ENCODE results near the gene DNAJC6.
A peak's percentile ranks its signal among the peaks of the same experiment; 100 is the strongest.

Gene DNAJC6

GRCh38 chr1:65412256-65412983, 103.1 kb downstream of the DNAJC6 start:
- no peak for DNase-seq

DNA sequence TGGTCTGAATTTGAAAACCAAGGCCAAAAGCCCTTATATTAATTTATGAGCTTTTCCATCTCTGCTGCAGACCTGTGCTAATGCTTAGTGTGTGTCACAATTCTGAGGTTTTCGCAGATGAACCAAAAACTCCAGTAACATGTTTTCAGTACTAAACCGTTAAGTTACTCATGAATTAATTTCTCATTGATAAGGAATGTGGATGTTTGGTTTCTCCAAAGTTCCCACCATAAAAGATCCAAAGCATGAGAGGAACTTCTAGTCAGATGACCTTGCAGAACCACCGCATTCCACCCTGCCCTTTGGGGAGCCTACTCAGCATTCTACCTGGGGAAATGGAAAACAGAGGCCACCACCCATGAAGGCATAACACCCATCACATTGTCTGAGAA, 103.6 kb downstream of the DNAJC6 start:
- no peak for DNase-seq

DNA sequence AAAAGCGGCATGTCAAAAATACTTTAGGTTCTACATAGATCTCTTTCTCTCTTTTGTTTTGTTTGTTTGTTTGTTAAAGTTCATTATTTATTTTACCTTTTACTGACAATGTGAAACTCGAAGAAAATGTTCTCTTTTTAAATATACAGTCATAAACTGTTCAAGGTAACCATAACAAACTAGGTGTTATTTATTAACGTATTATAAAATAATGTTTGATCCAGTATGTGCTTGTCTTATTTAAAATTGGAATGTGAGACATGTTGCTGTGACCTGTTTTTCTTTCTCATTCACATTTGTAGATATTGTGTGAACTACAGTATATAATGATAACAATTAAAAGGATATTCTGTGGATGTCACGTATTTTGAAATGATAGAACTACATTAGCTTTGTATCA, 105.2 kb downstream of the DNAJC6 start:
- DNase-seq, result no peak

DNA sequence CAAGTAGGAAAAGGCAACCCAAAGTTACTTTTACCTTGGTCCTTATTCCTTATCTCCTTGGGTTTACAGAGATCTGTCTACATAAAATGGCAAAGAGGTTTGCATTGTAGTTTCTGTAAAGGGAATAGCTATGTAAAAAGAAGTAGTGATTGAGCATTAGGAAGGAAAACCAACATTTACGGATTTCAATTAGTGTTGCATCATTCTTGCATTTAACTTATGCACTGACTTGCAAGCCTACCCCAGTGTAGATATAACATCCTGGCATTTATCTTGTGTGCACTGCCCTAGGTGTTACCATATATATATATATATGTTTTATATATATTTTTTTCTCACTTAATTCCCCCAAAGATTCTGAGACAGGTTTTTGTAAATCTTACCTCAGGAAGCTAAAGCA, 107.4 kb downstream of the DNAJC6 start:
- DNase-seq, result no peak

DNA sequence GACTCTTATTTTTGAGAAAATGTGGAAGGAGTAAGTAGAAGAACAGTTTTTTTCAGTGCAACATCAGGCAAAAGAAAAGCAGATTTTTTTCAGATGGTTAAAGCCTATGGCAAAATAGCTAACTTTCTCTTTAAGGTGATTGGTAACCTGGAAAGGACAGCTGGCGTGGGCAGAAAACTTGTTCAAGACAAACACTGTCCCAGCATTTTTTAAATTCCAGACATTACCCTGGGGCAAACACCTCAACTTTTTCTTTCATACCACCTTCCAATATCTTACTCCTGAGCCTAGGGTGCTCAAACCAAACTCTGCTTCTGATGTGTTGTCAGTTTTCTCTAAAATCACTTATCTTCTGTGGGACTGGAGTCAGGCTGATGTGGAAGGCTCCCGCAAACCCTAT, 108.4 kb downstream of the DNAJC6 start:
- no peak for DNase-seq

DNA sequence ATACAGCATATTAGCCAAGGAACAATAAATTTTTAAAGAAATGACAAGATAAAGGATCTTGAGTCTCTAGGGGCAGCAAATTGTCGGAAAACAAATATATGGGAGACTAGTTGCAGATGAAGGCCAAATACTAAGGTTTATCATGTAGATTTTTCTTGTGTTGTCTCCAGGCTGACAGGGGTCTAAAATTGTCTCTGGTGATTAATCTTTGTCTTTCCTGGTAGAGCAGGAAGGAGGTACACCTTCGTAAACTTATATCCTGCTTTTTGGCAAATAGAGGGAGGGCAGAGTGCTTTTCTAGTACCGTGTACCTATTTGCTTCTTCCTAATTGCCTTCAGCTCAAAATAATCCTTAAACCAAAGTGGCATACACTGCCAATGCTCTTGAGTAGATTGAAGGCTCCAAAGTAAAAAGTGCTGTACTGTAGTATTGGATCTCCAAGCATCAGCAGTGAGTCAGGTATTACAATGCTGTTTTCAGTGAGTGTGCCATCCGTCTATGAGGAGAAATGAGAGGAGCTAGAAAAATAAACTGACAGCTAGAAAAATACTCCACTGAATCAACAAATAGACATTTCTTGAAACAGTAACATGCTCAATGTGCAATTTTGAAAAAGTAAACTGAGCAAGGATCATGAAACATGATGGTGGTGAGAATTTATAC, 109.3 kb downstream of the DNAJC6 start:
- no peak for DNase-seq

DNA sequence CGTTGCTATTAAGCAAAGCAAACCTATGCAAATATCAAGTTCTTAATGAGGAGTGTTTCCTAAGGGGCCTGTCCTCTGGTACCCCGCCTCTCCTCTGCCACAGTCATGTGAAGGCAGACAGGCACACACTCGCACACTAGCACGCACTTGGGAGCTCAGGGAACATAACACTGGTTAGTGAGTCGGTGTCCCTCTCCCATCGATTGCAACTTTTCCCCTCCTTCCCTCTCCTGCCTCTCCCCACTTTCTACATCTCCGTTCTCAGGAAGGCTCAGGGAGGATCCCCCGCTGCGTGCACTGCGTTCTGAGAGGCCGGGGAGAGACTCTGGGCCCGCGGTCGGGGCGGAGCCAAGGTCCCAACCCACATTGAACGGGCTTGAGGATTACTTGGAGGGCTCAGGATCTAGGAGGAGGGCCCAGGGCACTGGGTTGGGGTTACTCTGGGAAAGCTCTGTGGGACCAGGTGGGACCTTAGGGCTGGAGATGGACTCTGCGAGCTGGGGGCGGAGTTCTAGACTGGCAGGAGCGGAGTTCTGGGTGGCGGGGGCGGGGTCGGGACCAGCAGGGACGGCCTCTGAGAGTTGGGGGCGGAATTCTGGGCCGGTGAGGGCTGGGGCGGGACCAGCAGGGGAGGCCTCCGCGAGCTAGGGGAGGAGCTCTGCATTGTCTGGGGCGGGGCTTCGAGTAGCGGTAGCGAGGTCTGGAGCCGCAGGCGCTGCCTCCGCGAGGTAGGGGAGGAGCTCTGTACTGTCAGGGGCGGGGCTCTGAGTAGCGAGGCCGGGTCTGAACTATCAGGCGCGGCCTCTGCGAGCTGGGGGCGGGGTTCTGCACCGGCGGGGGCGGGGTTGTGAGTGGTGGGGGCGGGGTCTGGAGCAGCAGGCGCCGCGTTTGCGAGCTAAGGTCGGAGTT, 110.6 kb downstream of the DNAJC6 start:
- peak; percentile 88 for DNase-seq

DNA sequence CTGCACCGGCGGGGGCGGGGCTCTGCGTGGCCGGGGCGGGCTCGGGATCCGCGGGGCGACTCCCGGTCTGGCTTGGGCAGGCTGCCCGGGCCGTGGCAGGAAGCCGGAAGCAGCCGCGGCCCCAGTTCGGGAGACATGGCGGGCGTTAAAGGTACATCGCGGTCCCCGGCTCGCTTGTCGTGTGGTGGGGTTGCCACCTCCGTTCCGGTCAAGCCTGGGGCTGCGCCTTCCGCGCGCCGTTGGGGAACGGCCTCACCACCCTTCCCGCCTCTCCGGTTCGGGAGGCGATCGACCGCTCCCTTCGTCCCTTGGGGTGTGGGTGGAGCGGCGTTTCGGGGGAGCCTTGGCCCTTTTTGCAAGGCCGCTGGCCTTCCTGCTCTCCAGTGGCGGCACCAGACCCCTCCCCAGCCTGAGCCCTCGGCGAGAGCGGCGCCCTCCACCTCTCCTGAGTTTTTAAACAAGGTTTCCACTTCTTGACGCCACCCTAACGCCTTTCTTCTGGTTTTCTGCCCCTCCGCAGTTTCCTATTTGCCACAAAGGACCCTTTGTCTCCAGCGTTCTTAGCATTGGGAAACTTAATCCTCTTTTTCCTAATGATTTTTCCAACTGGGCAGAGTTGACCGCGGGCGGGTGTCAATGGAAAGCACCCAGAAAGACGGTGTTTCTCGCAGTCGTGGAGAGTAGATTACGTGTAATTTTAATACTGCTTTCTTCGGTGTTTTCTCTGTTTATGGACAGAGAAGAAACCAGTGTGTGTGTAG, 111.4 kb downstream of the DNAJC6 start, which contains the start of the genes LEPR and LEPROT:
LEPR (plus strand) TSS at position 79 of the 761 bp plus-strand sequence. CDS start 144,898 bp downstream, outside the sequence.
LEPROT (plus strand) TSS at position 79 of the 761 bp plus-strand sequence; CDS start at position 136, 57 bp downstream.
- no peak for DNase-seq

DNA sequence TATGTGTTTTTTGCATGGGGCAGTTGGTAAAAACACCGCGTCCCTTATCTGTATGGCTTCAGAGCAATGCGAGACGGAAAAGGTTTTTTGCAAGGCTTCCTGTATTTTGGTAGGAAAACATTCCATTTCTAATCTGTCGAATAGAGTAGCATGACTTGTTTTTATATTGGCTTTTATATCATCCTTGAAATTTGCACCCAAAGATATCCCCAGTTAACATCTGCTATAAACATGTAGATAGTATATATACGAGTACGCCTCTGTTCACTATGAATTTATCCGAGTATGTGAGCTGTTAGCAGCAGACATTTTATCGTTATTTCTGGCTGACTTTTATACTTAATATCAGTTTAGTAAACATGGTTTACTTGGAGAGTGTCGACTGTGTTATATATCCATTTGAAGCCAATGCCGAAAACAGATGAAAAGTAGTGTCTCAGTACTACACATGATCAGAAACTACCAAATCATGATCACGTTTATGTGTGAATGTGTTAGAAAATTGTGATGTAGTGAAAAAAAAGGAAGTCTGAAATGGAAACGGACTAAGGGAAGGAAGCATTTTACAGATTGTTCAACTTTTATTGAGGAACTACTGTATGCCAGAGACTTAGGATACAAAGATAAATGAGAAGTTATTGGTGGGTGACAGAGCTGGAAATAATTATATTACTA, 112.1 kb downstream of the DNAJC6 start:
- no peak for DNase-seq

DNA sequence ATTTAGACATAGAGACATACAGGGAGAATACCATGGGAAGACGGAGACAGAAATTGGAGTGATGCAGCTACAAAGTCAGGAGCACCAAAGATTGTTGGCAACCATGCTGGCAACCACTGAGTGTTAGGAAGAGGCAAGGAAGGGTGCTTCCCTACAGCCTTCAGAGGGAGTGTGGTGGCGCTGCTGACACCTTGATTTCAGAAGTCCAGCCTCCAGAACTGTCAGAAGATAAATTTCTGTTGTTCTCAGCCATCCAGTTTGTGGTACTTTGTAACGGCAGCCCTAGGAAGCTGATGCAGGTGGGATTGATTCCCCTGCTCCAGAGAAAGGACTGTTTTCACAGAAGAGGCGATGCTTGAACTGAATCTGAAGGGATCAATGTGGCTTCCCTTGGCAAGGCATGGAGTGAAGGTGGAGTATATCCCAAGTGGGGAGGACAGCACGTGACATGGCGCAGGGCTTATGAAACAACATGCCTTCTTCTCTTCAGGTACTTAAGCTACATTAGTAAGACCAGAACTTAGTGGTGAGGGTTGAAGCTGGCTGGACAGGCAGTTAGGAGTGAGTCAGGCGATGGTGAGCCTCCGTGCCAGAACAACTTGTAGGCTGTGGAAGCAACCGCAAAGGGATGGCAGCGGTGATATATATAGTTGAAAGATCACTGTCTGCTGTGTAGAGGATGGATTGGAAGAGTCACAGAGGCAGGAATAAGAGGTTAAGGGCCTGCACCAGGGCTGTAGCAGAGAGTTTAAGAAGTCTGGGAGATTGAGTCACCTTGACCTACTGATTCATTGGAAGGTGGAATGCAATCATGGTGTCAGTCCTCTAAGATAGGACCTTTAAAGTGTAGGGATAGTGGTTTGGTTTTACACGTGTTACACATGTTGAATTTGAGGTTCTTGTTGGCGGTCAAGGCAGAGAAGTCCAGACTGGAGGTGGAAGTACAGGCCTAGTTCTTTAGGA, 113.2 kb downstream of the DNAJC6 start:
- DNase-seq, result no peak

GRCh38 chr1:65423884-65424572, 114.7 kb downstream of the DNAJC6 start:
- DNase-seq, result no peak

DNA sequence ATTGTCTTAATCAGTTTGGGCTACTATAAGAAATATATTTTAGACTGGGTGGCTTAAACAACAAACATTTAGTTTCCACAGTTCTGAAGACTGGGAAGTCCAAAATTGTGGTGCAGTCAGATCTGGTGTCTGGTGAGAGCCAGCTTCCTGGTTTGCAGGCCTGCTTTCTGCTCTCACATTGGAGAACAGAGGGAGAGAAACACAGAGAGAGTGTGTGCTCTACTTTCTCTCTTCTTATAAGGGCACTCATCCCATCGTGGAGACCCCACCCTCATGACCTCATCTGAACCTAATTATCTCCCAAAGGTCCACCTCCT, 115.2 kb downstream of the DNAJC6 start:
- no peak for DNase-seq

DNA sequence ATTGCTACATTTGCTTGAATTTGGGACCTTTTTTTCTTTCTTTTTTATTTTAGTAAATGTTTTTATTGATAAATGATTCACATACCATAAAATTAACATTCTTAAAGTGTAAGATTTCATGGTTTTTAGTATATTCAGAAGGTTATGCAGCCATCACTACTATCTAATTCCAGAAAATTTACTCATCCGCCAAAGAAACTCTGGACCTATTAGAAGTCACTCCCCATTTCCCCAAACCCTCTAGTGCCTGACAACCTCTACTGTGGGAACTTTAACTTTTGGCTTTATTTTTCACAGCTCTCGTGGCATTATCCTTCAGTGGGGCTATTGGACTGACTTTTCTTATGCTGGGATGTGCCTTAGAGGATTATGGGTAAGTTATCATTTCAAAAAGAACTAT, 115.7 kb downstream of the DNAJC6 start:
- DNase-seq, result no peak

DNA sequence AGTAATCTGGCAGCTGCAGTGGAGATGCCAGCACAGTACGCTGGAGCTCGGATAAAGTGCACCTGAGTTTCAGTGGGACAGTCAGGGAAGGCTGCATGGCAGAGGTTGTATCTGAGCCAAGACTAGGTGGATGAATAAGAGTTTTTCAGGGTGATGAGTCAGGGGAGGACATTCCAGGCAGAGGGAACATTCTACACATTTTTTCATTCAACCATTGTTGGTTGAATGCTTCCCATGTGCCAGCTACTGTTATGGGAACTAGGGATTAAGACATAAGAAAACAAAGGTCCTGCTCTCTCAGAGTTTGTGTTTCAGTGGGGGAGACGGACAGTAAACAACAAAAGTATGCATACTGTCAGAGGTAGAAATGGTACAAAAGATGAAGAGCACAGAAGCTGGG, 116.4 kb downstream of the DNAJC6 start:
- no peak for DNase-seq

DNA sequence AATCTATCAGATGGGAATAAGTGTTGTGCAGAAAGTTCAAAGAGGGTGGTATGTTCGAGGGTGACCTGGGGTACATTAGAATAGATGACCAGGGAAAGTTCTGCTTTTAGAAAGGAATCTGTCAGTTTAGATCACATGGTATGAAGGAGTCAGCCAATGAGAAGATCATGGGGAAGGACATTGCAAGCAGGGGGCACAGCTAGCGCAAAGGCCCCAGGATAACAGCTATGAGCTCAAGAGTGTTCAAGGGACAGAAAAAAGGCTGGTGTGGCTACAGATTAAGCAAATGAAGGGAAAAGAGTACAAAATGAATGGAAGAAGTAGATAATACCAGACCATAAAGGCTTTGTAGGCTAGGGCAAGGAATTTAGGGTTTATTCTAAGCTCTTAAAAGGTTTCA, 119.7 kb downstream of the DNAJC6 start:
- DNase-seq, result no peak

DNA sequence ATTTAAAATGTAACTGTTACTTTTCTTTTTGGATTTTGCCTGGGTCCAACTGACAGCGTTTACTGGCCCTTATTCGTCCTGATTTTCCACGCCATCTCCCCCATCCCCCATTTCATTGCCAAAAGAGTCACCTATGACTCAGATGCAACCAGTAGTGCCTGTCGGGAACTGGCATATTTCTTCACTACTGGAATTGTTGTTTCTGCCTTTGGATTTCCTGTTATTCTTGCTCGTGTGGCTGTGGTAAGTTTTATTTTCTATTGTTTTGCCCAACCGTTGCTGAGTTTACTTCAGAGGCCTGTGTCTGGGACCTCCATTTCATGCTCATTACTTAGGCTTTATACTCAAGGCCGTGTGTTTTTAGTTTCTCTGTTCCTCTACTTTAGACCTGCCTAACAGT, 120.5 kb downstream of the DNAJC6 start:
- no peak for DNase-seq

DNA sequence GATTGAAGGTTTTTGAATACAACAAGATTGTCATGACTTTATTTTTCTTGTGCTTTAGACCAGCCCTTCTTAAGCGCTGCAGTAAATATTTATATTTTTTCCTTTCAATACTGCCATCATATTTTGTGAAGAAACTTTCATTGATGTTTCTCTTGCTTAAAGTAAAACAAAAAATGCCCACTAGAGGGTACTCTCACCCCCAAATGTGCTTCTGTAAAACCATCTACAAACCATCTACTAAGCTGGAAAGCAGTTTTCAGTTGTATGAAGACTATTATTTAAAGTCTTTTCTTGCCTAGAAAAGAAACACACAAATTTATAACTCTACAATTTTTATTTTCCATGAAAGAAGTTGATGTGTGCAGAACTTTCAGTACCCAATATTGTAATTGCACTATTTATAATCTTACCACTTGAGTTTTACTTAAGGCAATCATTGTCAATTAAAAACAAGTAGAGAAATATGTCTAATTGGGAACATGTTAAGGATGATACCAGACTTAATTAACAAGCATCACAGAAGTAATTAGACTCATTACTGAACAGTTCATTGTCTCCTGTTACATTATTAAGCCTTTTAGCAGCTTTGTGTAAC, 121.9 kb downstream of the DNAJC6 start:
- DNase-seq, result no peak

DNA sequence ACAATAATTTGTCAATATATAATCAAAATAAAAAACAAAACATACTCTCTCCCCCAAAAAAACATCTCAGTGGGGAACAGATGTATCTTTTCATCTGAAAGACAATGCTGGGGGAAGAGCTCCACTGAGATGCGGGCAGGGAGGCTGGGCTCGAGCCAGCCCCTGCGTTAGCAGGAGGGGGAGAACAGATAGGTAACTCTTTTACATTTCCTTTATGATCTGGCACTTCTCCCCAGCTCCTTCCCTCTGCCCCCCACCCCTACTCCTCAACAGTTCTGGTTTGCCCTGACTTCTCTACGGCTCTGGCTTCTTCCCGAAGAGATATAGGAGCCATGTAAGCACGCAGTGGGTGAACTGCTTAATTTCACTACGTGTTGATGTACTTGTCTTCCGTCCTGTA, 123.6 kb downstream of the DNAJC6 start:
- DNase-seq, result no peak

- DNase-seq, result no peak
Observed at GRCh38 chr1:65434255-65434654, 124.9 kb downstream of the DNAJC6 start.

DNA sequence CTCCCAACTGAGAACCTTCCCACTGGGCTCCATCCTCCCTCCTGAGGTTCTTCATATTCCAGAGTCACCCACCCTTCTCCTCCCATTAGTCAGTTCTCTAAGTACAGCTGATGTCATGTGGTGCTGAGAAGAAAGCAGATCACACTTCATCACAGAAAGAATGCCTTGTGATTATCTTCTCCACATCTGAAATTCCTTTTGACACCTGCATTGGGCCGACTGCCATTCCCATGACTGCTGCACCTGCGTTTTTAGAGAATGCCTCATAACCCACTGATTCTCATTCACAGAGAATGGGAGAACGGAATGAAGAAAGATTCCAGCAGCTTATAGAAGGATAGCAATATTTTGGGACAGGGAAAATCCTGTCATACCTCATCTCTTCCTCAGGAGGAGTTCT, 125.4 kb downstream of the DNAJC6 start:
- no peak for DNase-seq
